Chondrocyte (in vitro differentiated cells): Measurements from ENCODE around the gene WDR41. TPM values are rescaled to one million over a fixed set of nuclear protein-coding genes. Genes with fewer than 3 reads are reported as not detected.
A peak's percentile ranks its signal among the peaks of the same experiment; 100 is the strongest.

Experiments used
- DNase-seq: peaks from one replicate; pipeline ENCODE4 v3.0.0; 2021; ENCODE audit warnings: mixed read lengths, low spot score
- H3K27ac Mint-ChIP-seq: one replicate; pipeline ENCODE4 v1.8.0; 2021; ENCODE audit warnings: mild to moderate bottlenecking, moderate library complexity, mixed read lengths; ENCODE audit not compliant: unreplicated experiment
- H3K27me3 Mint-ChIP-seq: 2 replicates; pipeline ENCODE4 v1.8.0; 2021; ENCODE audit warnings: low read depth, mixed read lengths
- H3K36me3 Mint-ChIP-seq: 2 replicates; pipeline ENCODE4 v1.8.0; 2021; ENCODE audit warnings: low read depth, mixed read lengths
- H3K4me1 Mint-ChIP-seq: 2 replicates; pipeline ENCODE4 v1.8.0; 2021; ENCODE audit warnings: low read depth, mild to moderate bottlenecking, mixed read lengths
- H3K4me3 Mint-ChIP-seq: one replicate; pipeline ENCODE4 v1.8.0; 2021; ENCODE audit warnings: mild to moderate bottlenecking, moderate library complexity, mixed read lengths; ENCODE audit not compliant: unreplicated experiment
- H3K9me3 Mint-ChIP-seq: 2 replicates; pipeline ENCODE4 v1.8.0; 2021; ENCODE audit warnings: low read depth, mixed read lengths
- CTCF ChIP-seq: fragments of 200-600 bp; sonication (generic); IDR thresholded peaks from 2 replicates; pipeline ENCODE4 v1.5.0; 2021; ENCODE audit warnings: antibody characterized with exemption, mild to moderate bottlenecking, moderate library complexity
- total RNA-seq: library from RNA; stranded (reverse); gene quantifications from 3 replicates; pipeline ENCODE4 v1.2.1, GENCODE V29; 2021

The WDR41 gene
- total RNA-seq, 1 donor from 2014 or later, result 124 TPM

DNA sequence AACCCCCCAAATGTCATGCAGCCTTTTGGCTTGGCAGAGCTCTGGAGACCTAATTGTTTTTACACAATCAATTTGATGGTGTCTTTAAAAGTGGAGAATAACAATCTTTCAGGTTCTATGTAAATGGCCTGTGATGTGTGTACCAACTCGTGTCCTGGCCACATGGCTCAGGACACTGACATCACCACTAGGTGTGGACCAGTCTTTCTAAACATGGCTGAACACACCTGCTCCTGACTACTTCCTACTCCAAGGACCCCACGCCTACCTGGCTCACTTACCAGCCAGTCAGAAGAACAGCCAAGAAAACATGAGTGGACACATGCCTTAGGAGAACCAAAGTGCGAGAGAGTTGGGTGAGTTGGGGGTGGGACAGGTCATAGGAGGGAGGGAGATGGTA, 71.2 kb downstream of the WDR41 start:
- Mint-ChIP-seq H3K4me1 (peaks cover 41% of the 10 kb centered on the region), H3K9me3 (peaks cover 4% of the 10 kb centered on the region), H3K4me3 (no peak overlapping the region), H3K27ac (no peak overlapping the region), H3K27me3 (no peaks in the 10 kb centered on the region), H3K36me3 (peaks cover 12% of the 10 kb centered on the region)
- DNase-seq, result no peak
- TF ChIP-seq CTCF, result no peak

DNA sequence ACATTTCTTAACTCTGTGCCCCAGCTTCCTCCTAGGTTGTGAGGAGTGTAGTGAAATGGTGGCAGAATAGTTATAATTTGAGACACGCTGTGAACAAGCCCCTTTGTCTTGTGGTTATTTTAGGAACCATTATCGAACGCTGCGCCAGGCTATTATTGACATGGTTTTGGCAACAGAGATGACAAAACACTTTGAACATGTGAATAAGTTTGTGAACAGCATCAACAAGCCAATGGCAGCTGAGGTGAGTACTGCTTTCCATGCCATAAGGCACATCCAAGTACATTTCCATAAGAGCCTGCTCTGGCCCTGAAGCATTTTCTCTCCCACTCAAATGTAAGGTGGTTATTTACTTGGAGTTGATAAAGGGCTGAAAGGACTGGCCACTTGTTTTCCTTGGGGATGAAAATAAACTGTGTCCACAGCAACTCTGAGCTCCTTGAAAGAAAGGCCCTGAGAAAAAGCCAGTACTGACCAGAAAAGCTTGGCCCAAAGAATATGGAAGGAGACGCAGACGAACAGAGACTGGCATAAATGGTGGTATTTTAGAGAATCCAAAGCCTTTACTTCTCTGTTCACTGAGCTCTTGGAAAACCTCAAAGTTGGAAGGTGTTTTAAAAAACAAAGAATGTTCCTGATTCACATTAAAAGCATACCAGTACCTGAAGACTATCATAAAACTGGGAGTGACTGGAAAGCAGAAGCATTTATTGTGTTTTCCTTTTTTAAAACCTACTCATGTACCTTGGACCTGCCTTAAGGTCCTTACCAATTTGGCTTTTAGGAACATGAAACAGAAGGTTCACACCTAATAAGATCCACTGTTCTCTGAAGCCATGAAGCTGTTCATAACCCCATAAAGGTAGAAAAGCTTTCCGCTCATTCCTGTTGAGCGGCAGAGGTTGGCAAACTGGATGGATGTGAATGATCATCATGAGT, 72.2 kb downstream of the WDR41 start:
- Mint-ChIP-seq H3K36me3 (peaks cover 8% of the 10 kb centered on the region), H3K27me3 (no peaks in the 10 kb centered on the region), H3K4me3 (no peak overlapping the region), H3K9me3 (peaks cover 4% of the 10 kb centered on the region), H3K4me1 (peaks cover 40% of the 10 kb centered on the region), H3K27ac (peak overlapping the region; percentile 92)
- no peak for TF ChIP-seq CTCF
- DNase-seq, result no peak

- Mint-ChIP-seq H3K4me1 (peaks cover 32% of the 10 kb centered on the region), H3K9me3 (peaks cover 4% of the 10 kb centered on the region), H3K27me3 (no peaks in the 10 kb centered on the region), H3K4me3 (peak overlapping the region; percentile 16), H3K36me3 (peaks cover 1% of the 10 kb centered on the region), H3K27ac (peak overlapping the region; percentile 92)
- DNase-seq, result no peak
- TF ChIP-seq CTCF, result no peak
Observed at GRCh38 chr5:77418601-77419581, 73.2 kb downstream of the WDR41 start.

DNA sequence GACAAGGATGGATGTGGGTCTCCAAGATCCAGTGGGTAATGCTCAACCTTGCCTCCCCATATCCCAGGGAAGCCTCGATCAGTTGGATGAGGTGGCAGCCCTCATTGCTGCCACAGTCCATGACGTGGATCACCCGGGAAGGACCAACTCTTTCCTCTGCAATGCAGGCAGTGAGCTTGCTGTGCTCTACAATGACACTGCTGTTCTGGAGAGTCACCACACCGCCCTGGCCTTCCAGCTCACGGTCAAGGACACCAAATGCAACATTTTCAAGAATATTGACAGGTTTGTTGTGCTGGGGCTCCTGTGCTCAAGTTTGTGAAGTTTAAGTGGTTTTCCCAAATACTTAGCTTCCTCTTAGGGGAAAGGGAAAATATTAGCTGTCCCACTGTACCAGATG, 74.0 kb downstream of the WDR41 start:
- peaks cover 3% of the 10 kb centered on the region for H3K9me3 Mint-ChIP-seq
- no peaks in the 10 kb centered on the region for H3K36me3 Mint-ChIP-seq
- DNase-seq, result no peak
- peaks cover 31% of the 10 kb centered on the region for H3K4me1 Mint-ChIP-seq
- peak overlapping the region; percentile 92 for H3K27ac Mint-ChIP-seq
- no peak overlapping the region for H3K4me3 Mint-ChIP-seq
- TF ChIP-seq CTCF, result no peak
- no peaks in the 10 kb centered on the region for H3K27me3 Mint-ChIP-seq

DNA sequence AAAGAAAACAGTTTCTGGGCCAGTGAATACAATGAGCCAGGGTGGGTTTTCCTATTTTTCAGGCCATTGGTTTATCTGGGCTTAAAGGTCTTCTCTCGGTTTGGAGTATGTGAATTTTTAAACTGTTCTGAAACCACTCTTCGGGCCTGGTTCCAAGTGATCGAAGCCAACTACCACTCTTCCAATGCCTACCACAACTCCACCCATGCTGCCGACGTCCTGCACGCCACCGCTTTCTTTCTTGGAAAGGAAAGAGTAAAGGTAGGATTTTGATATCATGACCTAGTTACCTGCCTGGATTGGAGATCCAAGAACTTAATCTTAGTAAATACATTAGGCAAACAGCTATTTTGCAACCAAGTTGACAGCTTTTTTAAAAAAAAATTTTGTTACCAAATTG, 79.1 kb downstream of the WDR41 start:
- Mint-ChIP-seq H3K9me3 (no peaks in the 10 kb centered on the region), H3K4me3 (no peak overlapping the region), H3K27me3 (no peaks in the 10 kb centered on the region), H3K4me1 (peaks cover 14% of the 10 kb centered on the region), H3K27ac (no peak overlapping the region), H3K36me3 (peaks cover 2% of the 10 kb centered on the region)
- TF ChIP-seq CTCF, result no peak
- no peak for DNase-seq
